Body of pancreas (tissue), 4 donors: Measurements from ENCODE around the gene BACH2. TPM values are rescaled to one million over a fixed set of nuclear protein-coding genes. Genes with fewer than 3 reads are reported as not detected.

ENCODE experiments used
- ATAC-seq: fragments of 150-250 bp; one replicate; pipeline ENCODE4 v1.9.1; 2016
- DNase-seq, 4 donors: peaks; one replicate each; pipeline ENCODE4 v3.0.0-alpha.2; 2019
- H3K27ac ChIP-seq, 4 donors: fragments of 200-600 bp; sonication (generic); 1 replicate in 3 of 4; 2 replicates in 1 of 4; pipeline versions ENCODE4 v1.5.1 to v1.6.1; 2016 to 2019; ENCODE audit warnings: mild to moderate bottlenecking in 1 of 4, mixed read lengths in 1 of 4, moderate library complexity in 1 of 4
- H3K27me3 ChIP-seq, 2 donors: fragments of 200-600 bp; sonication (generic); one replicate each; pipeline ENCODE4 v1.6.0; 2016; ENCODE audit warnings: mild to moderate bottlenecking in 1 of 2
- H3K36me3 ChIP-seq, 2 donors: fragments of 200-600 bp; sonication (generic); replicated peaks in 1 of 2; 2 replicates each; pipeline ENCODE4 v1.5.1; 2016; ENCODE audit warnings: low read depth in 2 of 2; ENCODE audit not compliant: insufficient read depth in 1 of 2
- H3K4me1 ChIP-seq: fragments of 200-600 bp; sonication (generic); one replicate; pipeline ENCODE4 v1.6.0; 2016
- H3K4me3 ChIP-seq, 2 donors: fragments of 200-600 bp; sonication (generic); 1 replicate in 1 of 2; 2 replicates in 1 of 2; pipeline ENCODE4 v1.5.1; 2016 to 2019
- H3K9me3 ChIP-seq, 3 donors: fragments of 200-600 bp; sonication (generic); 1 replicate in 2 of 3; 2 replicates in 1 of 3; pipeline ENCODE4 v1.5.1; 2016
- POLR2A ChIP-seq, 3 donors: fragments of 450-650 bp; IDR thresholded peaks; one replicate each; pipeline ENCODE4 v1.6.1; 2016; ENCODE audit warnings: antibody characterized with exemption in 3 of 3, mild to moderate bottlenecking in 2 of 3
- WGBS, 2 donors: methylation state at CpG; one replicate each; pipeline ENCODE4 v1.1.5; 2017; 5-methylcytosine and 5-hydroxymethylcytosine counted together
- intact Hi-C: fragments of 100-400 bp; cut with DNase I; formaldehyde crosslinking; loops from one replicate; pipeline ENCODE4 v1.15.1; 2023
- total RNA-seq, 2 donors: library from RNA; depleted of rRNA; stranded (reverse); fragments of >200 nt; gene quantifications; one replicate each; pipeline ENCODE4 v1.1.0, GENCODE V29; 2016
- TF ChIP-seq, protein P1 (sequence below), 7 experiments: fragments of 450-650 bp in 4 of 7; fragments of 200-600 bp in 3 of 7; sonication (generic) in 3 of 7; IDR thresholded peaks; one replicate each; pipeline ENCODE4 v1.5.1; 2016 to 2019; ENCODE audit warnings: antibody characterized with exemption in 7 of 7

The BACH2 gene
- total RNA-seq, 2 donors from 2014 or later, result 2.1 to 3.3 TPM

DNA sequence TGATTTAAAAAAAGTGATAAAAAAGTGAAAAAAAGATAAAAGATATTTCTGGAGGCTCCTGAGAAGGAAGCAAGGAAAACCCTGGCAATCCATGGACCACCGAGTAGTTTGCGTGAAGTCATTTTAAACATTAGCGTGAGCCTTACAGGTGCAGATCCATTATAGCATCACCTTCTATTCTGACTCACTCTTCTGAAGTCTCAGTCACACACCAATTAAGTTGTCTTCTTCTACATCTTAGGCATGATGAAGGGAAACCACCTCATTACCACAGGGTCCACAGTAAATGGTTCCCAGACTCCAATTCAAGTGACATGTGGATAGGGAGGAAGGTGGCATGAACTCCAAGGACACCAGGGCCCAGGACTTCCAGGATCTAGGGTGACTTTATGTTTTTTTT is 303.2 kb downstream of the BACH2 start:
- WGBS, 2 donors, result 97% methylated on average over 3 of the region's 3 CpGs
- ATAC-seq (no peak), DNase-seq (no peak)
- TF ChIP-seq, protein P1, sequence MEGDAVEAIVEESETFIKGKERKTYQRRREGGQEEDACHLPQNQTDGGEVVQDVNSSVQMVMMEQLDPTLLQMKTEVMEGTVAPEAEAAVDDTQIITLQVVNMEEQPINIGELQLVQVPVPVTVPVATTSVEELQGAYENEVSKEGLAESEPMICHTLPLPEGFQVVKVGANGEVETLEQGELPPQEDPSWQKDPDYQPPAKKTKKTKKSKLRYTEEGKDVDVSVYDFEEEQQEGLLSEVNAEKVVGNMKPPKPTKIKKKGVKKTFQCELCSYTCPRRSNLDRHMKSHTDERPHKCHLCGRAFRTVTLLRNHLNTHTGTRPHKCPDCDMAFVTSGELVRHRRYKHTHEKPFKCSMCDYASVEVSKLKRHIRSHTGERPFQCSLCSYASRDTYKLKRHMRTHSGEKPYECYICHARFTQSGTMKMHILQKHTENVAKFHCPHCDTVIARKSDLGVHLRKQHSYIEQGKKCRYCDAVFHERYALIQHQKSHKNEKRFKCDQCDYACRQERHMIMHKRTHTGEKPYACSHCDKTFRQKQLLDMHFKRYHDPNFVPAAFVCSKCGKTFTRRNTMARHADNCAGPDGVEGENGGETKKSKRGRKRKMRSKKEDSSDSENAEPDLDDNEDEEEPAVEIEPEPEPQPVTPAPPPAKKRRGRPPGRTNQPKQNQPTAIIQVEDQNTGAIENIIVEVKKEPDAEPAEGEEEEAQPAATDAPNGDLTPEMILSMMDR (IDR thresholded peaks at IDR 0.05), result no peak
- TF ChIP-seq POLR2A (IDR thresholded peaks at IDR 0.05), result no peak
- Histone ChIP-seq H3K27ac (no peak overlapping the region), H3K27me3 (no peaks in the 10 kb centered on the region), H3K36me3 (no peaks in the 10 kb centered on the region), H3K9me3 (no peaks in the 10 kb centered on the region), H3K4me3 (no peak overlapping the region), H3K4me1 (no peaks in the 10 kb centered on the region)
- intact Hi-C loops, result no loop called here

DNA sequence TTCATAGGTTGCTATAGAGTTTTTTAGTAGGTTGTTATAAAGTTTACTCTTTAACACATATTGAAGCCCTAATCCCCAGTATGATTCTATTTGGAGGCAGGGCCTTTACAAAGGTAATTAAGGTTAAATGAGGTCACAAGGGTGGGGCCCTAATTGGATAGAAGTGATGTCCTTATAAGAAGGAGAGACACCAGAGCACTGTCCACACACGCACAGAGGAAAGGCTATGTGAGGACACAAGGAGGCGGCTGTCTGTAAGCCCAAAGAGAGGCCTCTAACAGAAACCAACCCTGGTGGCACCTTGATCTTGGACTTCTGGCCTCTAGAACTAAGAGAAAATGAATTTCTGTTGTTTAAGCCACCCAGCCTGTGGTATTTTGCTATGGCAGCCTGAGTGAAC is 303.8 kb downstream of the BACH2 start:
- Histone ChIP-seq H3K4me3 (no peak overlapping the region), H3K4me1 (no peaks in the 10 kb centered on the region), H3K9me3 (no peaks in the 10 kb centered on the region), H3K36me3 (no peaks in the 10 kb centered on the region), H3K27ac (no peak overlapping the region), H3K27me3 (no peaks in the 10 kb centered on the region)
- DNase-seq (no peak), ATAC-seq (no peak)
- no peak for TF ChIP-seq POLR2A (IDR thresholded peaks at IDR 0.05)
- TF ChIP-seq, protein P1 (IDR thresholded peaks at IDR 0.05), result no peak
- intact Hi-C loops, result no loop called here
- 89 to 91% methylated on average over 2 of the region's 2 CpGs for WGBS, 2 donors

DNA sequence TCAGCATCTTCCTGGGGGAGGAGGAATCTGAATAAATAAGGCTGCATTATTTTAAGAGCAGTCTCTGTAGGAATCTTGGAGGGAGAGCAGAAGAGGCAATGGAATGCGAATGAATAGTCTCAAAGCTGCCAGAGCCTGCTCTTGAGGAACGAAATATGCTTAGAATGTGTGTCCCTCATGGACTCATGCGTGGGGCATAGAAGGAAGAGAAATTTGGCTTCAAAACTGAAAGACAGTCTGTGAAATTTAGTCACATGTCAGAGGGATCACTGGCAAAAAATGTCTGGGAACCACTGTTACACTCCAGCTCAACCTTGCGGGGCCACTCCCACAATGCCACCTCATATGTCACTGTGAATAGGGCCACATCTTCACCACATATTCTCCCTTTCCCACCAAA is 306.9 kb downstream of the BACH2 start:
- Histone ChIP-seq H3K27ac (no peak overlapping the region), H3K36me3 (no peaks in the 10 kb centered on the region), H3K27me3 (no peaks in the 10 kb centered on the region), H3K9me3 (no peaks in the 10 kb centered on the region), H3K4me3 (no peak overlapping the region), H3K4me1 (no peaks in the 10 kb centered on the region)
- ATAC-seq (peak; percentile 67), DNase-seq (peak in 1 of 4 donors; percentile 6)
- intact Hi-C loops, result no loop called here
- TF ChIP-seq, protein P1 (IDR thresholded peaks at IDR 0.05), result no peak
- no peak for TF ChIP-seq POLR2A (IDR thresholded peaks at IDR 0.05)
- WGBS, 2 donors, result 72 to 85% methylated on average over 4 of the region's 4 CpGs

DNA sequence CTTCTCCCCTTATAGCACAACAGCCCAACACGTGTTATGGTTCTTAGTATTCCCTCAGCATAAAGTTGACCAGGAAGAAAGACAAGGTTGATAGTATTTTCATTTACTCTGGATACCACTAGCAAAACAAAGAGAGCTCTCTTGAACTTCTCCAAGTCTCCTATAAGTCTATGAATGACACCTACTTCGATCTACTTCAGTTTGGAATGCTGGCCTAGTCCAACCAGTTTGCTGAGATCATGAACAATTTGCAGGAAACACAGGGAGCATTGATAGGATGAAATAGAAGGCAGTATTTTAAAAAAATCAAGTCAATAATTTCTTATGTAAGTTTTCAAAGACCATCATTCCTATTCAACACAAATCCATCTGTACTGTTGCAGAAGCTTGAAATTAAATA is 308.8 kb downstream of the BACH2 start:
- no peak for DNase-seq
- no peak for TF ChIP-seq POLR2A (IDR thresholded peaks at IDR 0.05)
- TF ChIP-seq, protein P1 (IDR thresholded peaks at IDR 0.05), result no peak
- intact Hi-C loops, result no loop called here
- H3K4me1 ChIP-seq, result no peaks in the 10 kb centered on the region
- ATAC-seq, result no peak
- H3K36me3 ChIP-seq, result no peaks in the 10 kb centered on the region
- H3K9me3 ChIP-seq, result no peaks in the 10 kb centered on the region
- no peak overlapping the region for H3K27ac ChIP-seq
- H3K4me3 ChIP-seq, result no peak overlapping the region
- no peaks in the 10 kb centered on the region for H3K27me3 ChIP-seq
- 38 to 46% methylated on average over 2 of the region's 2 CpGs for WGBS, 2 donors

DNA sequence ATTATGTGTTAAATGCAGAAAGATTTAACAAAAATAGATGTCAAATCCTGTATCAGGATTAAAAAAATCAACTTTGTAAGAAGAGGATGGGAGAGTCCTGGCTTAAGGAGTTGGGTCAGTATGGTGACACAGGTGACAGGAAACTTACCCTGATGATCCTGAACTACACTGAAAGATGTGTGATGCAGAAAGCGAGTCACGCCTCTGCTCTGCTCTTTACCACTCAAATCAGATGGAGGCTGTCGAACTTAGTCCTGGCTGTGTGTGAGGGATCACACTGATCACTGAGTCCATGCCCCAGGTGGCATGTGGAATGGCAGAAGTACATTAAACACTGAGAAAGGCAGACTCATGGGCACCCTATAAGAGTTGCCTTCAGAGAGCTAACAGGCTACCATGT is 309.5 kb downstream of the BACH2 start:
- Histone ChIP-seq H3K9me3 (no peaks in the 10 kb centered on the region), H3K36me3 (no peaks in the 10 kb centered on the region), H3K4me3 (no peak overlapping the region), H3K4me1 (no peaks in the 10 kb centered on the region), H3K27ac (no peak overlapping the region), H3K27me3 (no peaks in the 10 kb centered on the region)
- no peak for TF ChIP-seq POLR2A (IDR thresholded peaks at IDR 0.05)
- TF ChIP-seq, protein P1 (IDR thresholded peaks at IDR 0.05), result no peak
- WGBS, 2 donors, result 85 to 94% methylated on average over 3 of the region's 3 CpGs
- DNase-seq (no peak), ATAC-seq (no peak)
- intact Hi-C loops, result no loop called here
